Uterus (tissue), 2 donors: Measurements from ENCODE around the gene LIMCH1.

Experiments used
- POLR2A ChIP-seq, 2 donors: fragments of 450-650 bp; IDR thresholded peaks; one replicate each; pipeline ENCODE4 v1.6.1; 2016; ENCODE audit warnings: antibody characterized with exemption in 2 of 2, mild to moderate bottlenecking in 1 of 2, moderate library complexity in 1 of 2
- TF ChIP-seq, protein P1 (sequence below), 4 experiments: fragments of 200-600 bp in 2 of 4; fragments of 450-650 bp in 2 of 4; sonication (generic) in 2 of 4; IDR thresholded peaks; one replicate each; pipeline ENCODE4 v1.5.1; 2016 to 2019; ENCODE audit warnings: antibody characterized with exemption in 4 of 4, mild to moderate bottlenecking in 2 of 4, moderate library complexity in 1 of 4

DNA sequence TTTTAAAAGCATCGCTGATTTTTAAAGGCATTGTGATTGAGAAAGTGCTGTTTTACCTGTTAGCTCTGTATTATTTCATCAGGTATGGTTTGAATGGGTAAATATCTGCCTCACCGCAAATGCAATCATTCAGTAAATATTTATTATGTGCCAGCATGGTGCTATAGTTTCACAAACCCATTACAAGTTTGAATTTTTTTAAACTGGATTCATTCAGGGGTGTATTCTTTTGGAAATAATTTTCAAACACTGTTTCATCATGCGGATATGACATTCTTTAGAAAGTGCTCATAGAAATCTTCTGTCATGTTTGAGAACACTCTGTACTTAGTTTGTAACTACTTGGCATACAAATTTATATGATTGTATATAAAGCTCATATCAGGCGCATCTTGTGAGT is 37.2 kb downstream of the LIMCH1 start:
- TF ChIP-seq, protein P1, sequence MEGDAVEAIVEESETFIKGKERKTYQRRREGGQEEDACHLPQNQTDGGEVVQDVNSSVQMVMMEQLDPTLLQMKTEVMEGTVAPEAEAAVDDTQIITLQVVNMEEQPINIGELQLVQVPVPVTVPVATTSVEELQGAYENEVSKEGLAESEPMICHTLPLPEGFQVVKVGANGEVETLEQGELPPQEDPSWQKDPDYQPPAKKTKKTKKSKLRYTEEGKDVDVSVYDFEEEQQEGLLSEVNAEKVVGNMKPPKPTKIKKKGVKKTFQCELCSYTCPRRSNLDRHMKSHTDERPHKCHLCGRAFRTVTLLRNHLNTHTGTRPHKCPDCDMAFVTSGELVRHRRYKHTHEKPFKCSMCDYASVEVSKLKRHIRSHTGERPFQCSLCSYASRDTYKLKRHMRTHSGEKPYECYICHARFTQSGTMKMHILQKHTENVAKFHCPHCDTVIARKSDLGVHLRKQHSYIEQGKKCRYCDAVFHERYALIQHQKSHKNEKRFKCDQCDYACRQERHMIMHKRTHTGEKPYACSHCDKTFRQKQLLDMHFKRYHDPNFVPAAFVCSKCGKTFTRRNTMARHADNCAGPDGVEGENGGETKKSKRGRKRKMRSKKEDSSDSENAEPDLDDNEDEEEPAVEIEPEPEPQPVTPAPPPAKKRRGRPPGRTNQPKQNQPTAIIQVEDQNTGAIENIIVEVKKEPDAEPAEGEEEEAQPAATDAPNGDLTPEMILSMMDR (IDR thresholded peaks at IDR 0.05) = no peak
- no peak for TF ChIP-seq POLR2A (IDR thresholded peaks at IDR 0.05)
